Sigmoid colon (tissue), 7 donors: ENCODE measurements around the gene GPR150. TPM values are rescaled to one million over a fixed set of nuclear protein-coding genes. Genes with fewer than 3 reads are reported as not detected.
"Not testable (repeated sequence)": the region's sequence is repeated elsewhere in the genome, so short reads cannot be mapped to it uniquely, and the experiment has no call there.

Experiments used
- DNase-seq: peaks from one replicate; pipeline ENCODE4 v3.0.0-alpha.2; 2019
- H3K27ac ChIP-seq, 4 donors: fragments of 200-600 bp; sonication (generic); one replicate each; pipeline ENCODE4 v1.5.1; 2016 to 2019; ENCODE audit warnings: mild to moderate bottlenecking in 1 of 4
- H3K27me3 ChIP-seq, 3 donors: fragments of 200-600 bp; sonication (generic); one replicate each; pipeline ENCODE4 v1.5.1; 2019; ENCODE audit warnings: mild to moderate bottlenecking in 1 of 3
- H3K36me3 ChIP-seq, 4 donors: fragments of 200-600 bp; sonication (generic); one replicate each; pipeline ENCODE4 v1.5.1; 2016 to 2019
- H3K4me1 ChIP-seq, 4 donors: fragments of 200-600 bp; sonication (generic); one replicate each; pipeline ENCODE4 v1.5.1; 2017 to 2019
- H3K4me3 ChIP-seq, 4 donors: fragments of 200-600 bp; sonication (generic); one replicate each; pipeline ENCODE4 v1.5.1; 2017 to 2019; ENCODE audit warnings: mild to moderate bottlenecking in 2 of 4, moderate library complexity in 1 of 4
- H3K9me3 ChIP-seq, 4 donors: fragments of 200-600 bp in 3 of 4; sonication (generic) in 3 of 4; one replicate each; pipeline versions ENCODE4 v1.5.1 to v1.6.1; 2013 to 2019
- EP300 ChIP-seq, 4 donors: sonication (generic); formaldehyde crosslinking; IDR thresholded peaks; one replicate each; pipeline ENCODE4 v1.6.1; 2017; ENCODE audit warnings: antibody characterized with exemption in 4 of 4
- POLR2A ChIP-seq, 2 donors: fragments of 450-650 bp; IDR thresholded peaks; one replicate each; pipeline ENCODE4 v1.6.1; 2016; ENCODE audit warnings: antibody characterized with exemption in 2 of 2, mild to moderate bottlenecking in 2 of 2, moderate library complexity in 2 of 2
- POLR2AphosphoS5 ChIP-seq, 4 donors: sonication (generic); formaldehyde crosslinking; IDR thresholded peaks; one replicate each; pipeline ENCODE4 v1.6.1; 2017; ENCODE audit warnings: antibody characterized with exemption in 4 of 4
- whole genome bisulfite sequencing, 2 donors: extraction: QIAGEN DNeasy Blood & Tissue Kit; methylation state at CpG; one replicate each; pipeline ENCODE4 v1.1.7; 2013; 5-methylcytosine and 5-hydroxymethylcytosine counted together
- intact Hi-C: fragments of 100-400 bp; cut with DNase I; formaldehyde crosslinking; loops from one replicate; pipeline ENCODE4 v1.15.1; 2023
- polyA plus RNA-seq, 3 donors: library from polyadenylated mRNA; stranded (reverse); fragments of 200-250 nt; gene quantifications; one replicate each; pipeline ENCODE4 v1.2.3, GENCODE V29; 2013
- total RNA-seq, 4 donors: library from RNA; depleted of rRNA; stranded (reverse); fragments of >200 nt; gene quantifications; one replicate each; pipeline ENCODE4 v1.1.0, GENCODE V29; 2016
- TF ChIP-seq, protein P1 (sequence below), 4 experiments: fragments of 450-650 bp in 3 of 4; fragments of 200-600 bp in 1 of 4; IDR thresholded peaks; one replicate each; pipeline ENCODE4 v1.5.1; 2016 to 2019; ENCODE audit warnings: antibody characterized with exemption in 4 of 4, mild to moderate bottlenecking in 3 of 4, moderate library complexity in 2 of 4
- donor health status: healthy with polysubstance abuse.
- donor health status: Bipolar disorder and iron deficiency.
- donor health status: healthy.

Gene GPR150
- total and polyA plus RNA-seq, 7 donors, result 0.14 to 0.60 (median 0.36) TPM; not detected in 3

DNA sequence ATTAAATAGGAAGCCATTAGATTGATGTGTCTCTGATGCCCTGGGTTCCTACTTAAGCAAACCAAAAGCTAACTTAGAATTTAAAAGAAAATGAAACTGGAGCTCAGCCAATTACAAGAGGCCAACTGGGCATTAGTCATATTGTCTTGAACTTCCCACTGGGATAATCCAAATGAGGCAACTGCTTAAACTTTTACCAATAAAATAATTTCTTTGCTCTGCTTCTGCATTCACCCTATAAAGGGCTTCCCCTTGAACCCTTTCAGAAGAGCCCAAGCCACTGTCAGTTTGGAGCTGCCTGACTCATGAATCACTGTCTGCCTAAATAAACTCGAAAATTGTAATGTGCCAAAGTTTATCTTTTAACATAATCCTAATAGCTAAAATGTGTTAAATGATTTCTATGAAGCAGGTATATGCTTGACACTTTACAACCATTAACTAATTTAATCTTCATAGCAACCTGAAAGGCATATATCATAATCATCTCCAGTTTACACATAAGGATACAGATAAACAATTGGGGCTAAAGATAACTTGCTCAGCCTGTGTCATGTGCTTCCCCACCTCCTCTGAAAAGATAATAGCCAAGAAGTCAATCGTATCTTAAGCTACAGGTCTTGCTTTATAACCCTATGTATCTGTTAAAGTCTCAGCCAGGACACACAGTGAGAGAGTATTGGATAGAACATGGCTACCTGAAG, 11.5 kb downstream of the GPR150 start:
- H3K9me3 ChIP-seq, result no peaks in the 10 kb centered on the region
- H3K4me3 ChIP-seq, result no peak overlapping the region
- DNase-seq, result no peak
- TF ChIP-seq, protein P1, sequence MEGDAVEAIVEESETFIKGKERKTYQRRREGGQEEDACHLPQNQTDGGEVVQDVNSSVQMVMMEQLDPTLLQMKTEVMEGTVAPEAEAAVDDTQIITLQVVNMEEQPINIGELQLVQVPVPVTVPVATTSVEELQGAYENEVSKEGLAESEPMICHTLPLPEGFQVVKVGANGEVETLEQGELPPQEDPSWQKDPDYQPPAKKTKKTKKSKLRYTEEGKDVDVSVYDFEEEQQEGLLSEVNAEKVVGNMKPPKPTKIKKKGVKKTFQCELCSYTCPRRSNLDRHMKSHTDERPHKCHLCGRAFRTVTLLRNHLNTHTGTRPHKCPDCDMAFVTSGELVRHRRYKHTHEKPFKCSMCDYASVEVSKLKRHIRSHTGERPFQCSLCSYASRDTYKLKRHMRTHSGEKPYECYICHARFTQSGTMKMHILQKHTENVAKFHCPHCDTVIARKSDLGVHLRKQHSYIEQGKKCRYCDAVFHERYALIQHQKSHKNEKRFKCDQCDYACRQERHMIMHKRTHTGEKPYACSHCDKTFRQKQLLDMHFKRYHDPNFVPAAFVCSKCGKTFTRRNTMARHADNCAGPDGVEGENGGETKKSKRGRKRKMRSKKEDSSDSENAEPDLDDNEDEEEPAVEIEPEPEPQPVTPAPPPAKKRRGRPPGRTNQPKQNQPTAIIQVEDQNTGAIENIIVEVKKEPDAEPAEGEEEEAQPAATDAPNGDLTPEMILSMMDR (IDR thresholded peaks at IDR 0.05), result no peak
- no peaks in the 10 kb centered on the region for H3K4me1 ChIP-seq
- intact Hi-C loops, result no loop called here
- WGBS, 2 donors, result 42 to 76% methylated on average over 2 of the region's 2 CpGs
- H3K27ac ChIP-seq, result no peak overlapping the region
- peaks cover 0 to 3% (median 0%) of the 10 kb centered on the region in 3 donors for H3K27me3 ChIP-seq
- H3K36me3 ChIP-seq, result no peaks in the 10 kb centered on the region

DNA sequence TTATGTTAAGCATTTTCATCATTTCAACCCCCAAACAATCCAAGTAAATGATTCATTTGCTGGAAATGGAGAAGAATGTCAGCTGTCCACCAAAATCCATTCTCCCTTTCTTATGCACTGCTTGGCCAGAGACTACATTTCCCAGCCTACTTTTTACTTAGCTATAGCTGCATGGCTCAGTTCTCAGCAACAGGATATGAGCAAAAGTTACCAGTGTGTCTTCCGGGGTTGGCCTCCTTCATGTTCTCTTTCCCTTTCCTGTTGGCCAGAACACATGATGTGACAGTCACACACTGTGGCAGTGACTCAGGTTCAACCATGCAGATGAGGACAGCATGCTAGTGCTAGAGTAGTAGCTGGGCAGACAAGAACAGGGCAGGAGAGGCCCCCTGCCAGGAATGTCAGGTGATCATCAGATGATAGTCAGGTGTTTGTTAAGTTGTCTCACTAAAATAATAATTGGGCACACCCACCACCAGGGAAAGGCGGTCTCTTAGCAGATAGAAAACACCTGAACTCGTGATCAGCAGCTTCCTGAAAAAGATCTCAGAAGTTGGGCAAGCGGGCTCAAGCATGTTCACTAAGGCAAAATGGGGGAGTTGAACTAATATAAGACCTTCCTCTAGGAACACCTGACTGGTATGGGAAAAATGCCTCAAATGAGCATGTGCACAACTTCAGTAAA, 12.2 kb downstream of the GPR150 start:
- H3K27ac ChIP-seq, result no peak overlapping the region
- no peaks in the 10 kb centered on the region for H3K36me3 ChIP-seq
- WGBS, 2 donors, result 78 to 84% methylated on average over 4 of the region's 4 CpGs
- DNase-seq, result no peak
- no peaks in the 10 kb centered on the region for H3K4me1 ChIP-seq
- TF ChIP-seq EP300 (IDR thresholded peaks at IDR 0.05), result no peak
- no peak for TF ChIP-seq POLR2A (IDR thresholded peaks at IDR 0.05)
- TF ChIP-seq, protein P1 (IDR thresholded peaks at IDR 0.05), result no peak
- TF ChIP-seq POLR2AphosphoS5 (IDR thresholded peaks at IDR 0.05), result no peak
- intact Hi-C loops, result no loop called here
- peaks cover 0 to 7% (median 0%) of the 10 kb centered on the region in 3 donors for H3K27me3 ChIP-seq
- H3K9me3 ChIP-seq, result no peaks in the 10 kb centered on the region
- no peak overlapping the region for H3K4me3 ChIP-seq

DNA sequence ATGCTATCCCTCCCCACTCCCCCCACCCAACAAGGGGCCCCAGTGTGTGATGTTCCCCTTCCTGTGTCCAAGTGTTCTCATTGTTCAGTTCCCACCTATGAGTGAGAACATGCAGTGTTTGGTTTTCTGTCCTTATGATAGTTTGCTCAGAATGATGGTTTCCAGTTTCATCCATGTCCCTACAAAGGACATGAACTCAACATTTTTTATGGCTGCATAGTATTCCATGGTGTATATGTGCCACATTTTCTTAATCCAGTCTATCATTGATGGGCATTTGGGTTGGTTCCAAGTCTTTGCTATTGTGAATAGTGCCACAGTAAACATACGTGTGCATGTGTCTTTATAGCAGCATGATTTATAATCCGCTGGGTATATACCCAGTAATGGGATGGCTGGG, 13.1 kb downstream of the GPR150 start:
- H3K27me3 ChIP-seq, H3K4me3 ChIP-seq, H3K36me3 ChIP-seq, H3K4me1 ChIP-seq, DNase-seq, intact Hi-C loops, H3K9me3 ChIP-seq, H3K27ac ChIP-seq: not testable (repeated sequence)
- 81 to 91% methylated on average over 2 of the region's 2 CpGs for WGBS, 2 donors

DNA sequence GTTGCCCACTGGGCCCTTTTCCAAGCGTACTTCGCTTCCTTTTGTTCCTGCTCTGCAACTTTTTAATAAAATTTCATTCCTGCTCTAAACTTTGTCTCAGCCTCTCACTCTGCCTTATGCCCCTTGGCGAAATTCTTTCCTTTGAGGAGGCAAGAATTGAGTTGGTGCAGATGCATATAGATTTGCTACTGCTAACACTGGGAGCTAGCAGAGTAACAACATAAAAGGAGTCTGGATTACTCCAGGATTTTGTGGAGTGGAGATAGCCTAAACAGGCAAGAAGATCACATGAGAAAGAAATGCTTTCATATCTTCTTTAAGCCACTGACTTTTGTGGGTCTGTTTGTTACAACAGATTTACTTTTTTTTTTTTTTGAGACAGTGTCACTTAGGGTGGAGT, 13.8 kb downstream of the GPR150 start:
- intact Hi-C loops, result no loop called here
- WGBS, 2 donors, result 99% methylated on average over 3 of the region's 3 CpGs
- DNase-seq, result no peak
- TF ChIP-seq POLR2AphosphoS5 (IDR thresholded peaks at IDR 0.05) (no peak), POLR2A (IDR thresholded peaks at IDR 0.05) (no peak), EP300 (IDR thresholded peaks at IDR 0.05) (no peak)
- TF ChIP-seq, protein P1 (IDR thresholded peaks at IDR 0.05), result no peak
- H3K36me3 ChIP-seq, result no peaks in the 10 kb centered on the region
- H3K4me3 ChIP-seq, result no peak overlapping the region
- H3K27ac ChIP-seq, result no peak overlapping the region
- H3K27me3 ChIP-seq, result peaks cover 0 to 7% (median 0%) of the 10 kb centered on the region in 3 donors
- no peaks in the 10 kb centered on the region for H3K9me3 ChIP-seq
- H3K4me1 ChIP-seq, result no peaks in the 10 kb centered on the region

DNA sequence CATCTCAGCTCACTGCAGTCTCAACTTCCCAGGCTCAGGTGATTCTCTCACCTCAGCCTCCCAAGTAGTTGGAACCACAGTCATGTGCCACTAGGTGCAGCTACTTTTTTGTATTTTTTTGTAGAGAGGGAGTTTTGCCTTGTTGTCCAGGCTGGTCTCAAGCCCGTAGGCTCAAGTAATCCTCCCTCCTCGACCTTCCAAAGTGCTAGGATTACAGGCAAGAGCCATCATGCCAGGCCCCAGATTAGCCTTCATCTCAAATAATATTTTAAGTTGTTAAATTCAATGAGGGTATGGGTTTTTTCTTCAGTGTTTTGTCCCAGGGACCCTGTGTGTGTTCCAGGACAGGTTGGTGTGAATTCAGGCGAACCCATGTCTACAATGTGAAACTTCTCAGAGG, 14.2 kb downstream of the GPR150 start:
- no peak for DNase-seq
- WGBS, 2 donors, result 94 to 96% methylated on average over 3 of the region's 3 CpGs
- H3K27me3 ChIP-seq, result peaks cover 0 to 7% (median 0%) of the 10 kb centered on the region in 3 donors
- H3K4me3 ChIP-seq, result no peak overlapping the region
- no peaks in the 10 kb centered on the region for H3K36me3 ChIP-seq
- H3K9me3 ChIP-seq, result no peaks in the 10 kb centered on the region
- TF ChIP-seq, protein P1 (IDR thresholded peaks at IDR 0.05), result no peak
- TF ChIP-seq EP300 (IDR thresholded peaks at IDR 0.05) (no peak), POLR2AphosphoS5 (IDR thresholded peaks at IDR 0.05) (no peak), POLR2A (IDR thresholded peaks at IDR 0.05) (no peak)
- H3K27ac ChIP-seq, result no peak overlapping the region
- intact Hi-C loops, result no loop called here
- no peaks in the 10 kb centered on the region for H3K4me1 ChIP-seq
